ENCODE results near the gene RAB31.

RAB31 gene

DNA sequence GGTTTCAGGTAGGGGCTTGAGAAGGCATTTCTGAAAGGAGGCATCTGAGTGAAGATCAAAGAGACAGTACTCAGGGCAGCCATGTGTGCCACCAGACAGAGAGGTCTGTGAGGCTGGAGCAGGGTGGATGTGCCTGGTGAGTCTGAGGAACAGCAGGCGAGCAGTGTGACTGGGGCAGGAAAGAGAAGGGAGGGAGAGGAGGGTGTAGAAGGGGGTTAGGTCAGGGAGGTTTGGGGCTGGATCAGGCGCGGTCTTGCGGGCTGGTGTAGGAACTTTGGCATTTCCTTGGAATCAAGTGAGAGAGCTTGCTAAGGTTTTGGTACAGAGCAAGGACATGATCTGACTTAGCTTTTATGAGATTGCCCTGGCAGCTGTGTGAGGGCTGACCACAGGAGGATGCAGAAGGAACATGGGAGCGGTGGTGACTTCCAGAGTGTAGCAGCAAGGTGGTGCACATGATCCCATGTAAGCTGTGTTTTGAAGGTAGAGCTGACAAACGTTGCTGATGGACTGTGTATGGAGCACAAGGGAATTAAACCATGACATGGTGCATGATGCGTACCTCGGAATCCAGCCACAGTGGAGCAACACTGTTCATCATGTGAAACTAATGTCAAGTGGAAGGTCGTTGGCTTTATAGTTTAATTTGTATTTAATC is 13.9 kb downstream of the RAB31 start:
- TF ChIP-seq, protein P1, sequence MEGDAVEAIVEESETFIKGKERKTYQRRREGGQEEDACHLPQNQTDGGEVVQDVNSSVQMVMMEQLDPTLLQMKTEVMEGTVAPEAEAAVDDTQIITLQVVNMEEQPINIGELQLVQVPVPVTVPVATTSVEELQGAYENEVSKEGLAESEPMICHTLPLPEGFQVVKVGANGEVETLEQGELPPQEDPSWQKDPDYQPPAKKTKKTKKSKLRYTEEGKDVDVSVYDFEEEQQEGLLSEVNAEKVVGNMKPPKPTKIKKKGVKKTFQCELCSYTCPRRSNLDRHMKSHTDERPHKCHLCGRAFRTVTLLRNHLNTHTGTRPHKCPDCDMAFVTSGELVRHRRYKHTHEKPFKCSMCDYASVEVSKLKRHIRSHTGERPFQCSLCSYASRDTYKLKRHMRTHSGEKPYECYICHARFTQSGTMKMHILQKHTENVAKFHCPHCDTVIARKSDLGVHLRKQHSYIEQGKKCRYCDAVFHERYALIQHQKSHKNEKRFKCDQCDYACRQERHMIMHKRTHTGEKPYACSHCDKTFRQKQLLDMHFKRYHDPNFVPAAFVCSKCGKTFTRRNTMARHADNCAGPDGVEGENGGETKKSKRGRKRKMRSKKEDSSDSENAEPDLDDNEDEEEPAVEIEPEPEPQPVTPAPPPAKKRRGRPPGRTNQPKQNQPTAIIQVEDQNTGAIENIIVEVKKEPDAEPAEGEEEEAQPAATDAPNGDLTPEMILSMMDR (IDR thresholded peaks at IDR 0.05; ENCODE audit: insufficient read depth, missing control alignments): no peak
- DNase-seq (ENCODE audit: insufficient read length, low spot score) (no peak), FAIRE-seq (no peak)

DNA sequence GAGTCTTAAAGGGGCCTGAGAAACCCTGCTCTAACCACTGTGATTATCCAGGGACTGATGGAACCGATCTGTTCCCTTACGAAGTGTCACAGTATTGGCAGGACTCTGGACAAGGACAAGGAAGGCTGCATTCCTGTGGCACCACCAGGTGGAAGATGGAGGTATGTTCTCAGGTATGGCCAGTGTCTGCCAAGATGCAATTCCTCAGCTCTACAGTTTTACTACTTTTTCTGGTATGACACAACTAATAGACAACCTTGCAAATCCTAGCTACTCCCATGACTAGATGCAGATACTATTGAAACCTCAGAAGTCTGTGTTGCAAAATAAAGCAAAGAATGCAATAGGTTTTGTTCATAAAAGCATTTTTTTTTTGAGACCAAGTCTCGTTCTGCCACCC is 14.6 kb downstream of the RAB31 start:
- no peak for DNase-seq (ENCODE audit: insufficient read length, low spot score)
- TF ChIP-seq, protein P1 (IDR thresholded peaks at IDR 0.05; ENCODE audit: insufficient read depth, missing control alignments): no peak
- FAIRE-seq: no peak

DNA sequence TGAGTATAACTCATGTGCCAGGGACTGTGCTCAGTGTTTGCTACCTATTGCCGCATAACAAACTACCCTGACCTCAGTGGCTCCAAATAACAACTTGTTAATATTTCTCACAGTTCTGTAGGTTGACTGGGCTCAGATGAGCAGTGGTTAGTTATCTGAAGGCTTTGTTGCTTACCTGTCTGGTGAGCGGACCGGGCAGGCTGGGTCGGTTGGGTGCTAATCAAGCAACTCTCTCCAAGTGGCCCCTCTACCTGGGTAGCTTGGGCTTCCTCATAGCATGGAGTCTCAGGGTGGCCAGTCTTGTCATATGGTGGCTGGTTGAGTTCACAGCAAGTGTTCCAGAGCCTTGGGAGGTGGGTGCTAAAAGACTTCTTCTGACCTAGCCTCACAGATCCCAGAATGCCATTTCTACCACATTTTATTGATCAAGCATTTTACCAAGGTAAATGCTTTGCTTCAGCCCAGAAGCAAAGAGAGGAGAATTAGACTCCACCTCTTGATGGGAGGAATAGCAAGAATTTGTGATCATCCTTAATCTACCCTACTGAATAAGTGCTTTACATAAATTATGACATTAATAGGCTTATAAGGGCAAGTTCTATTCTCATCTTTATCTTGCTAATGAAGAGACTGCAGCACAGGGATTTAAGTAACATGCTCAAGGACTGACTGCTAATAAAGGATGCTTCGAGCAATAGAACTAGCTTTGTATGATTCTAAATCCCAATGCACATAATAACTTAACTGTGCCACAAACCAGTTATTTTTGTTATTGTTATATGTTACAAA is 16.9 kb downstream of the RAB31 start:
- TF ChIP-seq, protein P1 (IDR thresholded peaks at IDR 0.05; ENCODE audit: insufficient read depth, missing control alignments): no peak
- DNase-seq (ENCODE audit: insufficient read length, low spot score) (no peak), FAIRE-seq (no peak)

DNA sequence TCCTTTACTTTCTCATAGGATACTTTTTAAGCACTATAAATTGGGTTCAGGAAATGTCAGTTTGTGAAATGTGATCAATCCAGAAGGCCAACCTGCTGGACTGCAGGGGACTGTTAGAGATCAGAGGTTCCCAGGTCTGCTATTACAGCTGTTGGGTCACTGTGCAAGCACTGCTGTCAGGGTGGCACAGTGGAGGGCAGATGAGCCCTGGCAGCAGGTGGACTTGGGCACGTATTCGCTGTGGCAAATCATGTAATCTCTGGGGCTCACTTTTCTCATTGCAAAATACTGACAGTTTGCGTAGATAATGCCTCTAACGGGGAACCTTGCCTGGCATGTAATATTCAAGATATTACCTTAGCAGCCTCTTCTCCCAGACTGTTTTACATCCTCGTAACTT is 18.1 kb downstream of the RAB31 start:
- no peak for DNase-seq (ENCODE audit: insufficient read length, low spot score)
- FAIRE-seq: no peak
- TF ChIP-seq, protein P1 (IDR thresholded peaks at IDR 0.05; ENCODE audit: insufficient read depth, missing control alignments): no peak

DNA sequence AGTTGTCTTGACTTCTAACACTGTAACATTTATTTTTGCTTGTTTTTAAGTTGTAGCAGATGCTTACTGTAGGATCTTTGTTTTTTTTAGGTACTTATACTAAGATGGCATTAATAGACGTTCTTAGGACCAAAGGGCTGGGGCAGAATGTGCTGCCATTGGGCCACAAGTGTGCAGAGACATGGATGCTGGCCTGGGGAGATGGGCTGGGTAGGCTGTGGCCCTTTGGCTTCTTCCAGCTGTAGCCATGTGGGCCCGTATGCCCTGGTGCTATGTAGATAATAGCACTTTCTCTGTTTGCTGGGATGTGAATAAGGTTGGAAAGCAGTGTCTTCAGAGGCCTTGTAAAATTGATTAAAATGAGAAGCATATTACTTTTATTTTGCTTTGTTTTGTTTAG is 18.8 kb downstream of the RAB31 start:
- DNase-seq (ENCODE audit: insufficient read length, low spot score): no peak
- TF ChIP-seq, protein P1 (IDR thresholded peaks at IDR 0.05; ENCODE audit: insufficient read depth, missing control alignments): no peak
- no peak for FAIRE-seq

DNA sequence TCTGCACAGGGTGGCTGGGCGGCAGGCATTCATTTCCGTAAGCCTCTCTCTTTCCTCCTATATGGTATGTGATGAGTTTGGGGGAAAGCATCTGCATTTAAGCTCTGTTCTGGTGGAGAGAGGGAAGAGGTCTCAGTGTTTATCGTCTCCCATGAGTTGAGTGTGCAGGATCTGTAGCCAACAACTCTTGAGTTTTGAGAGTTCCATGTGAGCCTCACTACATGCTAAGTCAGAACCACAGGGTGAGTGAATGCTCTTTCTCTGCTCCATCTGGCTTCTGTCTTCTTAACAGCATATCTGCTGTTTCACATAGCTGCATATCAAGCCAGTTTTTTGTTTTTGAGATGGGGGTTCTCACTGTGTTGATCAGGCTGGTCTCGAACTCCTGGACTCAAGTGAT is 22.7 kb downstream of the RAB31 start:
- TF ChIP-seq, protein P1 (IDR thresholded peaks at IDR 0.05; ENCODE audit: insufficient read depth, missing control alignments): no peak
- DNase-seq (ENCODE audit: insufficient read length, low spot score) (no peak), FAIRE-seq (no peak)

DNA sequence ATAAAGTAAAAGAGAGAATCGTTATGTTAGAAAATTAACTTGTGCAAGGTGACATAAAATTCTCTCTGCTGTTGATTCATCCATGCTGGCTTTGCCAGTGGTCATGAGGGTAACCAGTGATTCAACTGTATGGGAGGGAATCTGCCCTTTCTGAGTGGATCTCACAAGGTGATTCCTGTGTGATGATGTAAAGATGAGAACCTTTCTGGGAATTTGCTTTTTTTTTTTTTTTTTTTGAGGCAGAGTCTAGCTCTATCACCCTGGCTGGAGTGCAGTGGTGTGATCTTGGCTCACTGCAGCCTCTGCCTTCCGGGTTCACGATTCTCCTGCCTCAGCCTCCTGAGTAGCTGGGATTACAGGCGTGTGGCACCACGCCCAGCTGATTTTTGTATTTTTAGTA is 23.3 kb downstream of the RAB31 start:
- TF ChIP-seq, protein P1 (IDR thresholded peaks at IDR 0.05; ENCODE audit: insufficient read depth, missing control alignments): no peak
- FAIRE-seq (no peak), DNase-seq (ENCODE audit: insufficient read length, low spot score) (no peak)
